GM12873 (cell line): ENCODE data around the gene SCART1.

Experiments used
- TF ChIP-seq, protein P1 (sequence below): IDR thresholded peaks from 2 replicates; pipeline ENCODE4 v1.5.1; 2012; ENCODE audit warnings: low read depth, mild to moderate bottlenecking, moderate library complexity, low read length, control low read depth; ENCODE audit not compliant: insufficient read depth; ENCODE audit errors: missing control alignments

Gene SCART1

GRCh38 chr10:133461841-133462240, 8.1 kb downstream of the SCART1 start:
- TF ChIP-seq, protein P1, sequence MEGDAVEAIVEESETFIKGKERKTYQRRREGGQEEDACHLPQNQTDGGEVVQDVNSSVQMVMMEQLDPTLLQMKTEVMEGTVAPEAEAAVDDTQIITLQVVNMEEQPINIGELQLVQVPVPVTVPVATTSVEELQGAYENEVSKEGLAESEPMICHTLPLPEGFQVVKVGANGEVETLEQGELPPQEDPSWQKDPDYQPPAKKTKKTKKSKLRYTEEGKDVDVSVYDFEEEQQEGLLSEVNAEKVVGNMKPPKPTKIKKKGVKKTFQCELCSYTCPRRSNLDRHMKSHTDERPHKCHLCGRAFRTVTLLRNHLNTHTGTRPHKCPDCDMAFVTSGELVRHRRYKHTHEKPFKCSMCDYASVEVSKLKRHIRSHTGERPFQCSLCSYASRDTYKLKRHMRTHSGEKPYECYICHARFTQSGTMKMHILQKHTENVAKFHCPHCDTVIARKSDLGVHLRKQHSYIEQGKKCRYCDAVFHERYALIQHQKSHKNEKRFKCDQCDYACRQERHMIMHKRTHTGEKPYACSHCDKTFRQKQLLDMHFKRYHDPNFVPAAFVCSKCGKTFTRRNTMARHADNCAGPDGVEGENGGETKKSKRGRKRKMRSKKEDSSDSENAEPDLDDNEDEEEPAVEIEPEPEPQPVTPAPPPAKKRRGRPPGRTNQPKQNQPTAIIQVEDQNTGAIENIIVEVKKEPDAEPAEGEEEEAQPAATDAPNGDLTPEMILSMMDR: no peak

GRCh38 chr10:133462512-133463305, 9.0 kb downstream of the SCART1 start:
- TF ChIP-seq, protein P1: no peak

- TF ChIP-seq, protein P1: no peak
Observed at GRCh38 chr10:133464582-133465031, 10.9 kb downstream of the SCART1 start.

DNA sequence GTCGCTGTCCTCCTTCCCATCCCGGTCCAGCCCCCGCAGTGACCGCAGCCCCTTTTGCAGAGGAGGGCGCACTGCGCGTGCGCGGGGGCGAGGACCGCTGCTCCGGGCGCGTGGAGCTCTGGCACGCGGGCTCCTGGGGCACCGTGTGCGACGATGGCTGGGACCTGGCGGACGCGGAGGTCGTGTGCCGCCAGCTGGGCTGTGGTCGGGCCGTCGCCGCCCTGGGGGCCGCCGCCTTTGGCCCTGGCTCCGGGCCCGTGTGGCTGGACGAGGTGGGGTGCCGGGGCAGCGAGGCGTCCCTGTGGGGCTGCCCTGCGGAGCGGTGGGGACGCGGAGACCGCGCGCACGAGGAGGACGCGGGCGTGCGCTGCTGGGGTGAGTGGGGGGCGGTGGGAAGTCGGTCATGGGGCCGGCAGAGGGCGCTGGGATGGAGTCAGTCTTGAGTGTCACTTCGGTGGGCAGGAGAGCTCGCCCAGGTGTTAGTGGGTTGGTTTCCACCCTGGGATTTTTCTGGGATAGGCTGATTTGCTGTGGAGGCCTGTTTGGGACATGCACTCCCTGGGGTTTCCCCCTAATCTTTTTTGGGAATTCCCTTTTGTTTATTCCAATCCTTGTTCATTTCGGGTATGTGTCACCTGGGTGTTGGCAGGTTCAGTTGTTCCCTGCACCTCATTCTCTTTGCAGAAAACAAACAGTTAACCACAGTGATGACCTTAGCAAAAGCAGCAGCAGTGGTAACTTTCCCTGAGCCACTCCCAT, 11.6 kb downstream of the SCART1 start:
- TF ChIP-seq, protein P1: no peak

- TF ChIP-seq, protein P1: no peak
Observed at GRCh38 chr10:133465950-133466474, 12.3 kb downstream of the SCART1 start.

GRCh38 chr10:133466683-133467275, 13.0 kb downstream of the SCART1 start:
- TF ChIP-seq, protein P1: no peak

DNA sequence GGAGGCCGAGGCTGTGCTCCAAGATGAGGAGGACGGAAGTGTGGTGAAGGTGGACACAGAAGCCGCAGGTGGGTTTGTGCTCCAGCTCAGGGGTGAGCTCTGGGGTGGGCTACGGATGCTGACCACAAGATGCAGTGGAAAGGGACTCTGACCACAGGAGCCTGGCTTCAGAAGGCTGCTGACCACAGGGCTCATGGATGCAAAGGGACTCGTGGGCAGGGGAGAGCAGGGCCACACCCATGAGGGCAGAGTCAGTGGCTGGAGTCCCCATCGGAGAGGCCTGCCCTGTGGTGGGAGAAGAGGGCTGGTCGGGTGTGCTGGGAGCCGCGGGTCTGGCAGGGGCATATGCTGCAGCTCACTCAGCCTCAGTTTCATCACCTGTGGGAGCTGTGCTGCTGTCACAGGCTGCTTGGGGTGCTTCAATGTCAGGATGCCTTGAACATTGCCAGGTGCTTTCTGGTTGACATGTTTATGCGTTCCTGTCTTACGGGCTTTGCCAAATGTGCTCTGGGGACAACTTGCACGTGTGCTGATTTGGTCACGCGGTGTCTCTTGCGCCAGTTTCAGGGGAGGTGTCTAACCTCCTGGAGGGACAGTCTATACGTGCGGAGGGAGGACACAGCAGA, 13.7 kb downstream of the SCART1 start:
- TF ChIP-seq, protein P1: no peak
